ENCODE data around the gene IL17REL. TPM values are rescaled to one million over a fixed set of nuclear protein-coding genes. Genes with fewer than 3 reads are reported as not detected.

IL17REL gene
- under 1 TPM in 2 of 3 donors, not detected in 1; 0.03 to 0.11 TPM for polyA plus RNA-seq

GRCh38 chr22:50012211-50013181 lies at the start of gene IL17REL:
Gene IL17REL, minus strand, starts transcription at chr22:50012765. Its CDS starts 119 bp downstream, at chr22:50012646.
- 57 to 75% (median 64%) methylated on average over 29 of the region's 29 CpGs for WGBS, 3 donors
- H3K27ac ChIP-seq (ENCODE audit: low read depth, low read length) = no peak within 1 kb of the TSS

DNA sequence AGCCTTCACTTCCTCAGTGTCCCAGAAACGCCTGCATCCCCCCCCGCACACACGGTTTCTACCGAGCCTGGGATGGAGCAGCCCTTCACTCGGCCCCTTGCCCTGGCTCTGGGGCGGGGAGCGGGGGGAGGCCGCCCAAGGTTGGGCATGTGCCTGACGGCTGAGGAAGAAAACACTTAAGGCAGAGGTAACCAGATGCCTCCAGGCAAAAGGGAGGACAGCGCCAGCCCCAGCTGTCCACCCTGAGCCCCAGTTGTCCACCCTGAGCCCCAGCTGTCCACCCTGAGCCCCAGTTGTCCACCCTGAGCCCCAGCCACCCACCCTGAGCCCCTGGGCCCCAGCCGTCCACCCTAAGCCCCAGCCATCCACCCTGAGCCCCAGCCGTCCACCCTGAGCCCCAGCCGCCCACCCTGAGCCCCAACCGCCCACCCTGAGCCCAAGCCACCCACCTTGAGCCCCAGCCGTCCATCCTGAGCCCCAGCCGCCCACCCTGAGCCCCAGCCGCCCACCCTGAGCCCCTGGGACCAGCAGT lies 49.3 kb upstream of the IL17REL start:
- no peak overlapping the region for H3K27ac ChIP-seq (ENCODE audit: low read depth, low read length)
- 54 to 88% (median 63%) methylated on average over 15 to 17 of the region's 17 CpGs for WGBS, 3 donors

GRCh38 chr22:50061141-50061823 lies 48.7 kb upstream of the IL17REL start:
- 40 to 80% (median 49%) methylated on average over 27 of the region's 27 CpGs for WGBS, 3 donors
- H3K27ac ChIP-seq (ENCODE audit: low read depth, low read length) = no peak overlapping the region

GRCh38 chr22:50060441-50061140 lies 48.0 kb upstream of the IL17REL start:
- 42 to 76% (median 69%) methylated on average over 27 to 28 of the region's 28 CpGs for WGBS, 3 donors
- no peak overlapping the region for H3K27ac ChIP-seq (ENCODE audit: low read depth, low read length)

- WGBS, 3 donors = 84 to 90% (median 89%) methylated on average over 7 of the region's 7 CpGs
- no peak overlapping the region for H3K27ac ChIP-seq (ENCODE audit: low read depth, low read length)
Observed at GRCh38 chr22:50059881-50060262, 47.3 kb upstream of the IL17REL start.

GRCh38 chr22:50058906-50059880 lies 46.6 kb upstream of the IL17REL start:
- 17 to 44% (median 21%) methylated on average over 30 to 31 of the region's 31 CpGs for WGBS, 3 donors
- no peak overlapping the region for H3K27ac ChIP-seq (ENCODE audit: low read depth, low read length)

GRCh38 chr22:50058061-50058905 lies 45.7 kb upstream of the IL17REL start, which contains the start of gene TTLL8:
Gene TTLL8, minus strand, starts transcription at chr22:50058298.
- WGBS, 3 donors = 11 to 25% (median 12%) methylated on average over 29 to 99 of the region's 102 CpGs
- no peak within 1 kb of the TSS for H3K27ac ChIP-seq (ENCODE audit: low read depth, low read length)

DNA sequence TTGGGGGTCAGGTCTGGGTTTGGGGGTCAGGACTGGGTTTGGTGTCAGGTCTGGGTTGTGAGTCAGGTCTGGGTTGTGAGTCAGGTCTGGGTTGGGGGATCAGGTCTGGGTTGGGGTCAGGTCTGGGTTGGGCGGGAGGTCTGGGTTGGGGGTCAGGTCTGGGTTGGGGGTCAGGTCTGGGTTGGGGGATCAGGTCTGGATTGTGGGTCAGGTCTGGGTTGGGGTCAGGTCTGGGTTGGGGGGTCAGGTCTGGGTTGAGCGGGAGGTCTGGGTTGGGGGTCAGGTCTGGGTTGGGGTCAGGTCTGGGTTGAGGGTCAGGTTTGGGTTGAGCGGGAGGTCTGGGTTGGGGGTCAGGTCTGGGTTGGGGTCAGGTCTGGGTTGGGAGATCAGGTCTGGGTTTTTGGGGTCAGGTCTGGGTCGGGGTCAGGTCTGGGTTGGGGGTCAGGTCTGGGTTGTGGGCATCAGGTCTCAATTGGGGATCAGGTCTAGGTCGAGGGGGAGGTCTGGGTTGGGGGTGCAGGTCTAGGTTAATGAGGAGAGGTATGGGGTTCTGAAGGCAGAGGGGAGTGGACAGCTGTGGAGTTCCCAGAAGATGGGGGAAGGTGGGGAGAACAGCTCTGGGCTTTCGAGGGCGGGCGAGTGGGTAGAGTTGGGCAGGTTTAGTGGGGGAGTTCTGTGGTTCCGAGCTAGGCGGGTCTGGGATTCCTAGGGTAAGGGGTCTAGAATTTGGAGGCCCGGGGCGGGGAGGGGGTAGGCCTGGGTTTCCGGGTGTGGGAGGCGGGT lies 44.9 kb upstream of the IL17REL start:
- no peak overlapping the region for H3K27ac ChIP-seq (ENCODE audit: low read depth, low read length)
- 74 to 92% (median 89%) methylated on average over 13 to 14 of the region's 14 CpGs for WGBS, 3 donors

DNA sequence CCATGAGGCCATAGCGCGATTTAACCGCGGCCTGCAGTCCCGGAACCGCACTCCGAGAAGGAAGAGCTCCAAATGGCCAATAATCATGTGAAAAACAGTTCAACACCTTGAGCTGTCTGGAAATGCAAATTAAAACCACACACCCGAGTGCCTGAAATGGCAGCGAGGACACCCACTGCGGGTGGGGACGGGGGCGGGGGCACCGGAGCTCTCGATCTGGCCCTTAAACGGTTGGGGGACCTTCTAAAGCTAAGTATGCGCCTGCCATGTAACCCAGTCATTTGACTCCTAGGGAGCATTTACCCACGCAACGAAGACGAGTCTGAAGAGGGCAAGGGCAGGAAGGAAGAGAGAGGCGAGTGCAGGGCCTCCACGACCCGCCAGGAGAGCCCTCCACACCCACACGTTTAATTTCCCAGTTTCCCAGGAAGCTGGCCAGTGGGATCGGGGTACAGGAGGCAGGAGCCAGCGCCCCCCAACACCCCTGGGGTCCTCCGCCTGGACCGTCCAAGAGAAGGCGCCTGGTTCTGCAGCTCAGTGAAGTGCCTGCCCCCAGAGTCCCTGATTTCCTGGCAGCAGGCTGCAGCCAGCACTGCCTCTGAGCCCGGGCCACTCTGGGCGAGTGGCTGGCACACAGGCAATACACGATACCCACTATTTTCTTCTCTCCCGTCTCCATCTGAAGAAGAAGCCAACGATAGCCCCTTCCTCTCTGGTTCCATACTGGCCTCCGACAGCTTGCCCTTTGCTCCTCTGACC lies 43.8 kb upstream of the IL17REL start:
- WGBS, 3 donors = 75 to 82% (median 75%) methylated on average over 34 of the region's 34 CpGs
- H3K27ac ChIP-seq (ENCODE audit: low read depth, low read length) = no peak overlapping the region

DNA sequence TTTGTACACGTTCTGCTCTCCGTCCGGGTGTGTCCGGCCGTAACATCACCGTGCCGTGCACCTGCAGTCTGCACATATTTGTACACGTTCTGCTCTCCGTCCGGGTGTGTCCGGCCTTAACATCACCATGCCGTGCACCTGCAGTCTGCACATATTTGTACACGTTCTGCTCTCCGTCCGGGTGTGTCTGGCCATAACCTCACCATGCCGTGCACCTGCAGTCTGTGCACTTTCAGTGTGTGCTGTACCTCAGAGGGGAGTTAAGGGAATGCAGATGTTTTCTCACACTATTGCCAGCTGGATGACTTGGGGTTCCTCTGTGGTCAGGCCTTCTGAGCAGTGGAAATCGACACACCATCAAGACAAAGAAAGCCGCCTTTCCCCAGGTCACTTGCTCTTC lies 41.3 kb upstream of the IL17REL start:
- H3K27ac ChIP-seq (ENCODE audit: low read depth, low read length) = no peak overlapping the region
- 91 to 93% (median 92%) methylated on average over 18 of the region's 18 CpGs for WGBS, 3 donors

DNA sequence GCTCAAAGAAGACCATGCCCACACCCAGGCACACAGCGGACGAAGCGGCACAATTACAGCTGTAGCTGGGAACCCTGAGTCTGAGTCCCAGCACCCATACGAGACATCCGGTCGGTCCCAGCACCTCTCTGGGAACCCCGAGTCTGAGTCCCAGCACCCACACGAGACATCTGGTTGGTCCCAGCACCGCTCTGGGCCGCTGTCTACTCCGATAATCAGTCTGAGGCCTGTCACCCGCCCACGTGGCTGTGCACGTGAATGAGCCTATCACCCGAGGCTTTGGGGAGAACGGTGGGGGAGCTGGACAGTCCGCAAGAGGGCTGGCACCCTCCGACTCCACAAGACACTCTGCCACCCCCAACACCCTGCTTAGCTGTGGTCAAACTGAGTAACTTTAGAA lies 39.4 kb upstream of the IL17REL start:
- H3K27ac ChIP-seq (ENCODE audit: low read depth, low read length) = no peak overlapping the region
- 82 to 92% (median 87%) methylated on average over 18 of the region's 18 CpGs for WGBS, 3 donors

DNA sequence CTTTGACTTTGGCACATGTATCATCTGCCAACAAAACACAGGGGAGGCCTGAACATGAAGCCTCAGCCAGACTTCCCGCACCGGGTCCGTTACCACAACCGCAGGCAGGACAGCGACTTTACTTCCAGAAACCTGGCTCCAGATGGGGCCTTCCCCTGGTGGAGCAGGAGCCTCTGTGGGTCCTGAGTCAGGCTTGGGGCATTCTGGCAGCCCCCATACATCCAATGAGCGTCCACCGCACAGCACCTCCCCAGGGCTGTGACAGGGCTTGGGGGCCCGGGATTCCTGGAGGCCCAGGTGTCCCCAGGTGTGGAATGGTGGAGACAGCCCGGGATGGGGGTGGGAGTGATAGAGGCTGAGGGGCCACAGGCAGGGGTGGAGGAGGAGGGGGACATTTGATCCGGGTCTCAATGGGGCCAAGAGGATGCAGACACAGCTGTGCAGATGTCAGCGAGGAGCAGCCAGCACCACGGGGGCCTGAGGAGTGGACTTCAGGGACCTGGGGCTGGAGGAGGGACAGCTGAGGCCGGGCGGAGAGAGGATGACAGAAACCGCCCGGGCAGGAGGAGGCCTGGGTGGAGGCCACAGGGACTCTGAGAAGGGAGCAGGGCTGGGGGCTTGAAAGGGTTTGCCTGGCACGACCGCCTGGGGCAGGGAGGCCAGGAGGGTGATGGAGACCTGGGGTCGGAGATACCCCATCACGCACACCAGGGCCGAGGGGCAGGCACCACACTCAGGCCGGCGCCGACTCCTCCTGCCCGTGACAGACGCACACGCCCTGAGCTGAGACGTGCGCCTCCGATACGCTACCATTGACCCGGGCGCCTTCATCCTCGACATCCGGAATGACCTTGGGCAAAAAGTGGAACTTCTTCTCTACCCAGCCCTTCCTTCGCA lies 37.0 kb upstream of the IL17REL start:
- 88 to 89% (median 89%) methylated on average over 36 of the region's 36 CpGs for WGBS, 3 donors
- H3K27ac ChIP-seq (ENCODE audit: low read depth, low read length) = no peak overlapping the region

- no peak overlapping the region for H3K27ac ChIP-seq (ENCODE audit: low read depth, low read length)
- 79 to 85% (median 82%) methylated on average over 17 of the region's 17 CpGs for WGBS, 3 donors
Observed at GRCh38 chr22:50048836-50049235, 36.3 kb upstream of the IL17REL start.

- WGBS, 3 donors = 86 to 90% (median 87%) methylated on average over 12 of the region's 12 CpGs
- H3K27ac ChIP-seq (ENCODE audit: low read depth, low read length) = no peak overlapping the region
Observed at GRCh38 chr22:50048061-50048765, 35.6 kb upstream of the IL17REL start.
